OCI-M2 (cell line): Measurements from ENCODE around the gene IL11RA.

Experiments
- DNase-seq: peaks from one replicate; lab custom pipeline; 2025; ENCODE audit not compliant: unreplicated experiment; lab: John Stamatoyannopoulos, UW

IL11RA gene

DNA sequence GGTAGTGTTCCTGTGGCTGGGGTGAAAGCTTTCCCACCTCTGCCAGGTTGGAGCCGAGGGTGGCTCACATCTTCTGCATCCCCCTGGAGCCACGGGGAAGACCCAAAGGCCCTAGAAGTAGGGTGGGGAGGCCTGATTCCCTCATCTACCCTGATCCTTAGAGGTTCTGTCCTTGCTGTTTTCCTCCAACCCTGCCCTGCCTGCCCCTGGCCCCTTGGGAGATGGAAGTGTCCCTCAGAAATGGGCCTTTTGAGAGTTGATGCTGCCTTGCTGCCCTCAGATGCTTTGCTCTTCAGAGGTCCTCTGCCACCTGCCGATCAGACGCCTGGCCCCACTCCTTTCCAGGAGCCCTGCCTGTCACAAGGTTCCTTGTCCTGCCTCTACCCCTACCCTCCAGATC lies 32.8 kb downstream of the IL11RA start:
- no peak for DNase-seq

- DNase-seq, result no peak
Observed at GRCh38 chr9:34685591-34685990, 33.6 kb downstream of the IL11RA start.

DNA sequence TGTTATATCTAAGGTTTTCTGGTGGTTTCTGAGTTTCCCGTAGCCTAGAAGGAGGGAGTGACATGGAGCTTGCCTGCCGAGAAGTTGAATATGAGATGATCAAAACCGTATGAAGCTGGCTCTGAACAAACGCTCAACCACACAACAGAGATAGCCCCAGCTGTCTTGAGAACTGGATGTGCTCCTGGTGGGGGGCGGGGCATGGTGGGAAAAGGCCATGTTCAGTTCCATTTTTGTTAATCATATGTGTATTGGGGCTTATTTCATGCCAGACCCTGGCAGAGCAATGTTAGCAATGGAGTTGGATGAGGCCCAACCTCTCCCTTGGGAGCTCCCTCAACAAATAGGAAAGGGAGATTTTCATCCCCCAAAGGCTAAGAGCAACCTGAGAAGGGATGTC lies 34.2 kb downstream of the IL11RA start:
- DNase-seq, result no peak

DNA sequence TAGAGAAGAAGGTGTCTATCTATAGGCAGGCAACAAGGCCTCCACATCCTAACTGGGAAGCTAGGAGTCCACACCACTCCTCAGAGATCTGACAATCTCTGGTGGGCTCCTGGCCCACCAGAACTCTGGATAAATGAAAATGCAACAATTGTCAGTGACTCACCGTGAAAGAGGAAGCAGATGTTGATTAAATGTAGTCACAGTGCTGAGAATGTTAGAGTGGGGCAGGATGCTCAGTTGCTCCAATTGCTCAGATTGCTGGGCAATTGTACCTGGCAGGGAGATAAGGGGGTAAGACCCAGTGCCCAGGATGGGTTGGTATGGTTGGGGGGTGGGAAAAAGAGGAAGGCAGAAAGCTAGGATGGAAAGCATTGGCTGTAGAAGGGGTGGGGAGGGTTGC lies 34.7 kb downstream of the IL11RA start:
- no peak for DNase-seq

- no peak for DNase-seq
Observed at GRCh38 chr9:34687276-34688030, 35.5 kb downstream of the IL11RA start.

- DNase-seq, result no peak
Observed at GRCh38 chr9:34688329-34689115, 36.5 kb downstream of the IL11RA start.

DNA sequence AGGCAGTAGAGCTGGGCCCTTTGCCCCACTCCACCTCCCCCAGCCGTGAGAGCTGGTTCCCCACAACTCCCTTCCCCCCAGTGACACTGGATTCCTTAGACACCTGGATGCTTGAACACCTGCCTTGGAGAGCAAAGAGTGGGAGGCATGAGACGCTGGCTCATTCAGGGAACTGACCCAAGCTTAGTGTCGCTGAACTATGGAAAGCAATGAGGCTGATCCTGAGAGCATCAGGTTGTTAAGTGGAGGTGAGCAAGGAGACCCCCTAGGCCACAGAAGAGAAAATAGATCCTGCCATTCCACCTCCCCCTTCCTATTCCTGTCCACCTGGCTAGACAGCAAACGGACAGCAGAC lies 37.1 kb downstream of the IL11RA start:
- no peak for DNase-seq

DNA sequence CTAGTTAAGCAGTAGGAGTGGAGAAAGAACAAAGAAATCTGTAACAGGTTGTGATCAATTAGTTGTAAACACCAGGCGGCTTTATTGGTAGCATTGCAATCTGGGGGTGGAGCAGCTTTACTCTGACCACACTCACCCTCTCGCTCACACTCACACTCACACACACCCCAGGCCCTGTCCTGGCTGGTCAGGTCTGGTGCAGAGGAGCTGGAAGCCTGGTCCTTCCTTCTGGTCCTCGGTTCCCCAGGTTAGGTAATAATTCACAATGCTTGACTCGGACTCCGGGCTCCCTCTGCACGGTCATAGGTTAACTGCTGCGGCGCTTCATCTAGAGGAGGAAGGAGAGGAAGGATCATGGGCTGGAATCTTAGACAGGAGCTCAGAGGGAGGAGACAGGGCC lies 37.5 kb downstream of the IL11RA start:
- DNase-seq, result no peak

- DNase-seq, result no peak
Observed at GRCh38 chr9:34690983-34691935, 39.3 kb downstream of the IL11RA start, which contains the start of gene CCL19. CCL19 (minus strand) TSS chr9:34691276; CDS start chr9:34691139, 137 bp downstream.

- no peak for DNase-seq
Observed at GRCh38 chr9:34691936-34692315, 39.9 kb downstream of the IL11RA start.

DNA sequence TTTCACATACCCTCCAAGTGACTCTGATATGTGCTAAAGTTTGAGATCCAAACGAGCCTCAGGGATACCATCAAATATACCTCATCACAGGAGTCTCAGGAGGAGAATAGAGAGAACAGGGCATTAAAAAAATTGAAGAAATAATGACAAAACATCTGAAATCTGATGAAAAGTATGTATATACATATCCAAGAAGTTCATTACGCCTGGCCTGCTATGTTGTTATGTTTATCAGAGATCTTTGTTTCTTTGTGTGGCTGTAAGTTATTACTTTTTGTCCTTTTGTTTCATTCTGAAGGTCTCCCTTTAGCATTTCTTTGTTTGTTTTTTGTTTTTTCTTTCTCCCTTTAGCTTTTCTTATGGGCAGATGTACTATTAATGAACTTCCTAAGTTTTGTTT lies 41.6 kb downstream of the IL11RA start:
- DNase-seq, result no peak

GRCh38 chr9:34694811-34695210 lies 42.8 kb downstream of the IL11RA start:
- DNase-seq, result no peak

GRCh38 chr9:34701023-34701768 lies 49.2 kb downstream of the IL11RA start:
- no peak for DNase-seq

DNA sequence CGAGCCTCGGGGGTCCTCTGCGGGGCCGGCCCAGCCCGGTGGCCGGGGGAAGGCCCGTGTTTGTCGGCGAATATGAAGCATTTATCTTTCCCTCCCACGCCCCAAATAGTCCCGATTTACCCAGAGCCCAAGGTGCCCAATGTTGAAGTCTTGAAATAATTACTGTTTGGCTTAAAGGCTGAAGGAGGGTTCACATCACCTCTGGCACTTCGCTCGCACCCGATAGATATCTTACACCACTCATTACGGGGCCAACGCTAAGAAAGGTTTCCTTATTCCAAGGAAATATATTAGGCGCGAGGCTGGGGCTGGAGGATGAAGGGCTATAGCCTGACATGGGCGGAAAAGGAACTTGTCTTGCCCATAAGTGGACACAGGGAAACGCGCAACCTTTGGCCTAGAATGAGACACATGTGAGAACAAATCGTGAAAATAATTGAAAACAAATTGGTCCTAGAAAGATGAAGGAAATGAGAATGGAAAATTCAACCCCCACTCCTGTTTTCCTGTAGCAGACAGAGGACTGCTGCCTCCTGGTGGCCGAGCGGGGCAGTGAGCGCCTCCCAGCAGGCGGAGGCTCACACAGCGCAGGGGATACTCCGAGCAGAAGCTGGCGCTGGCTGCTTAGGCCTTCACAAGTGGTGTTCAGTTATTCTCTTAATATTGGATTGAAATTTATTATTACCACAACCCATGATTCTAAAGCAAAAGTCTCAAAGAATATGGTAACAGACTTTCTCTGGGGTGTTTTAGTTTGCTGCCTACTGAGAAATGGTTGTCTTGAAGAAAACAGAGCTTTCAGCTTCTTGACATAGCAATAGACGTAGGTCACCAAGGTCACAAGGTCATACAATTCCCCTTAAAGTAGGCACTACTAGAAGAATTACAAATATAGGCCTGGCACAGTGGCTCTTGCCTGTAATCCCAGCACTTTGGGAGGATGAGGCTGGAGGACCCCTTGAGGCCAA lies 50.1 kb downstream of the IL11RA start:
- no peak for DNase-seq

DNA sequence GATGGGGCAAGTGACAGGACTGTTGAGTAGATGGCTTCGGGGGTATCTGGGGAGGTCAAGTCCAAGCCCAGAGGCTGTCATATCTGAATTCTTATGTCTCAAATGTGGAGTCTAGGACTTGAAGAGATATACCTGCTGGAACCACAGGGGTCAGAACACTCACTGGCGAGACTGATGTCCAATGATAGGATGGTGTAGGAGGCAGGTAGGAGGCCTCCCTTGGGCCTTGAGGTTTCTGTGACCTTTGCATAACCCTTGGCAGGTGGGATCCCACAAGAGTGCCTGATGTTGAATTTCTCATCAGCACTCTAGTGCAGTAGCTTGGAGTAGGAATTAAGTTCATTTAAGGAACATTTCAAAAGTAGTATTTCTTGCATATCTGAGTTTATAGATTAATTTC lies 55.1 kb downstream of the IL11RA start:
- DNase-seq, result no peak

DNA sequence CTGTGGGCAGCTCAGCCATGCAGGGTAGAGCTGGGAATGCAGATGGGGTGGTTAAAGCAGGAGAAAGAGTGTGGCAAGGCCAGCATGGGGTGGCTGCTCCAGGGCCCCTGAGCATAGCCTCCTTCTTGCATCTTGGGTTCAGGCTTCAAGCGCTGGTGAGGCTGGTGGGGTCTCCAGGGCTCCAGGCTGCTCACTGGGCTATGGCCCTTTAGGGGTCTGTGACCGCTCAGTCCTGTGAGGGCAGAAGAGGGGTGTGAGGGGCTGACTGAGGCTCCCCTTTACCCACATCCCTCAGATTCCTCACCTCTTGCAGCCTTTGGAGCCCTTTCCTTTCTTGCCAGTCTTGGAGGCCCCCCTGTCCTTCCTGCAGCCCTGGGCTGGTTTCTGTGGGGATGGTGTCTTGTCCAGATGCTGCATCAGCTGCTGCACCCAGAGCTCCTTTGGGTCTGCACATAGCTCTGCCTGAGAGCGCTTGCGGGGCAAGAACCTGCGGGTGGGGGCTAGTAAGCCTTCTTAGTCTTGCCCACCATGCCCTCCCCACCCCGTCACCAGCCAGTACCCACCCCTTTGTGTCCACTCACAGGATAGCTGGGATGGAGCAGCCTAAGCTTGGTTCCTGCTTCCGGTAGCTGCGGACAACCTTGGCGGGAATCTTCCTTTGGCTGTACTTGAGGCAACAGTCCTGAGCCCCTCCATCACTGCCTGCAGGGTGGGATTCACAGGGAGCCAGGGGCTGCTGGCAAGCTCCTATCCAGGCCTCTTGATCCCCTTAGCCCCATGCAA lies 57.4 kb downstream of the IL11RA start:
- DNase-seq, result no peak

GRCh38 chr9:34710023-34710422 lies 58.0 kb downstream of the IL11RA start, which contains the start of gene CCL21:
CCL21 (minus strand) TSS chr9:34710136; CDS start chr9:34710066, 70 bp downstream.
- DNase-seq, result no peak
